ENCODE measurements around the gene CENPC. TPM values are rescaled to one million over a fixed set of nuclear protein-coding genes. Genes with fewer than 3 reads are reported as not detected.

Gene CENPC
- total and polyA plus RNA-seq, 2 experiments from 2014 or later: 21.6 to 24.5 TPM

- H3K9me3 Mint-ChIP-seq: peaks cover 4% of the 10 kb centered on the region; the same call in 2 of the 3 replicates
- H3K36me3 Mint-ChIP-seq (ENCODE audit: low read depth): peaks cover 2% of the 10 kb centered on the region; the same call in 1 of the 3 replicates
- Histone ChIP-seq H3K27me3 (ENCODE audit: insufficient read depth) (no peaks in the 10 kb centered on the region), H3F3A (replicated peaks; ENCODE audit: low read depth) (no peaks in the 10 kb centered on the region), H2AFZ (no peak overlapping the region), H3K9me2 (ENCODE audit: insufficient read depth) (no peaks in the 10 kb centered on the region), H3K79me2 (replicated peaks; ENCODE audit: insufficient read depth) (no peaks in the 10 kb centered on the region), H3K4me3 (no peak overlapping the region), H4K20me1 (replicated peaks; ENCODE audit: insufficient read depth) (no peaks in the 10 kb centered on the region), H3K4me2 (no peak overlapping the region), H3K27ac (ENCODE audit: low read depth) (no peak overlapping the region), H3K36me3 (ENCODE audit: insufficient read depth) (no peaks in the 10 kb centered on the region; the same call in 1 of the 2 replicates), H3K4me1 (ENCODE audit: insufficient read depth) (no peaks in the 10 kb centered on the region)
- H3K4me3 Mint-ChIP-seq: no peak overlapping the region
- H3K27ac Mint-ChIP-seq: no peak overlapping the region
- ATAC-seq: no peak
- peaks cover 3% of the 10 kb centered on the region for H3K27me3 Mint-ChIP-seq (ENCODE audit: insufficient read depth, low read depth, poor library complexity)
- H3K4me1 Mint-ChIP-seq: no peaks in the 10 kb centered on the region
- TF ChIP-seq ZNF114 (CRISPR knock-in tag; IDR thresholded peaks at IDR 0.05): no peak
- TF ChIP-seq, protein P1, sequence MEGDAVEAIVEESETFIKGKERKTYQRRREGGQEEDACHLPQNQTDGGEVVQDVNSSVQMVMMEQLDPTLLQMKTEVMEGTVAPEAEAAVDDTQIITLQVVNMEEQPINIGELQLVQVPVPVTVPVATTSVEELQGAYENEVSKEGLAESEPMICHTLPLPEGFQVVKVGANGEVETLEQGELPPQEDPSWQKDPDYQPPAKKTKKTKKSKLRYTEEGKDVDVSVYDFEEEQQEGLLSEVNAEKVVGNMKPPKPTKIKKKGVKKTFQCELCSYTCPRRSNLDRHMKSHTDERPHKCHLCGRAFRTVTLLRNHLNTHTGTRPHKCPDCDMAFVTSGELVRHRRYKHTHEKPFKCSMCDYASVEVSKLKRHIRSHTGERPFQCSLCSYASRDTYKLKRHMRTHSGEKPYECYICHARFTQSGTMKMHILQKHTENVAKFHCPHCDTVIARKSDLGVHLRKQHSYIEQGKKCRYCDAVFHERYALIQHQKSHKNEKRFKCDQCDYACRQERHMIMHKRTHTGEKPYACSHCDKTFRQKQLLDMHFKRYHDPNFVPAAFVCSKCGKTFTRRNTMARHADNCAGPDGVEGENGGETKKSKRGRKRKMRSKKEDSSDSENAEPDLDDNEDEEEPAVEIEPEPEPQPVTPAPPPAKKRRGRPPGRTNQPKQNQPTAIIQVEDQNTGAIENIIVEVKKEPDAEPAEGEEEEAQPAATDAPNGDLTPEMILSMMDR (conservative IDR thresholded peaks at IDR 0.05; ENCODE audit: low read depth in 2 of 2): no peak
- TF ChIP-seq POLR2AphosphoS5 (IDR thresholded peaks at IDR 0.05; ENCODE audit: low read depth): no peak
- TF ChIP-seq EZH2 (IDR thresholded peaks at IDR 0.05; ENCODE audit: low read depth, unreplicated experiment): no peak
- TF ChIP-seq ZNF462 (CRISPR knock-in tag; IDR thresholded peaks at IDR 0.05): no peak
- no peak for TF ChIP-seq STAT1 (IDR thresholded peaks at IDR 0.05; ENCODE audit: unreplicated experiment)
- no peak for TF ChIP-seq ETS1 (IDR thresholded peaks at IDR 0.05)
- no peak for TF ChIP-seq CREB1 (CRISPR knock-in tag; IDR thresholded peaks at IDR 0.05; ENCODE audit: low read depth)
- no peak for TF ChIP-seq EZH2phosphoT487 (IDR thresholded peaks at IDR 0.05; ENCODE audit: unreplicated experiment)
- no peak for TF ChIP-seq ZNF331 (CRISPR knock-in tag; IDR thresholded peaks at IDR 0.05; ENCODE audit: low read depth)
- no peak for TF ChIP-seq JUNB (IDR thresholded peaks at IDR 0.05; ENCODE audit: unreplicated experiment)
- DNase-seq (ENCODE audit: low spot score): no peak
These were observed 93.8 kb downstream of the CENPC start for GRCh38 chr4:67451464-67451863.
